A673 (cell line): Measurements from ENCODE around the gene WNT3. TPM values are rescaled to one million over a fixed set of nuclear protein-coding genes. Genes with fewer than 3 reads are reported as not detected.

Source experiments
- BruUV-seq: library from RNA; stranded (reverse); fragments of 400-500 nt; replicated peaks from 2 replicates; lab custom pipeline; 2021; lab: Mats Ljungman, UMichigan
- CTCF ChIA-PET: fragments of 300-600 bp; sonication (Branson Sonifier 250); formaldehyde crosslinking; loops from one replicate; lab custom pipeline; 2022; ENCODE audit warnings: antibody characterized with exemption; lab: Charles Lee
- POLR2A ChIA-PET: fragments of 300-600 bp; sonication (Branson Sonifier 250); formaldehyde crosslinking; loops from one replicate; lab custom pipeline; 2022; ENCODE audit warnings: antibody characterized with exemption; ENCODE audit not compliant: low non-redundant PET; lab: Charles Lee
- DNase-seq: peaks from one replicate; pipeline ENCODE4 v3.0.0-alpha.2; 2015; ENCODE audit warnings: low spot score
- H3K27ac ChIP-seq: fragments of 200-600 bp; sonication (generic); 2 replicates; pipeline ENCODE4 v1.5.1; 2016; ENCODE audit warnings: mixed run types, low read depth, mild to moderate bottlenecking, mixed read lengths, antibody characterized with exemption, low read length; ENCODE audit not compliant: poor library complexity, severe bottlenecking
- H3K27me3 ChIP-seq: fragments of 200-600 bp; sonication (generic); replicated peaks from 2 replicates; pipeline ENCODE4 v1.6.1; 2017; ENCODE audit warnings: mixed run types, low read depth, mild to moderate bottlenecking, mixed read lengths, antibody characterized with exemption, low read length; ENCODE audit not compliant: insufficient read depth, poor library complexity
- H3K36me3 ChIP-seq: fragments of 200-600 bp; sonication (generic); 2 replicates; pipeline ENCODE4 v1.6.1; 2016; ENCODE audit warnings: mixed run types, mild to moderate bottlenecking, mixed read lengths, antibody characterized with exemption, low read length; ENCODE audit not compliant: insufficient read depth, poor library complexity, severe bottlenecking
- H3K4me1 ChIP-seq: fragments of 200-600 bp; sonication (generic); 2 replicates; pipeline ENCODE4 v1.6.1; 2017; ENCODE audit warnings: mixed run types, mild to moderate bottlenecking, mixed read lengths, antibody characterized with exemption, low read length; ENCODE audit not compliant: insufficient read depth, poor library complexity, severe bottlenecking
- H3K4me3 ChIP-seq: fragments of 200-600 bp; sonication (generic); 2 replicates; pipeline ENCODE4 v1.5.1; 2016; ENCODE audit warnings: low read depth, mixed run types, mild to moderate bottlenecking, mixed read lengths, low read length; ENCODE audit not compliant: poor library complexity, severe bottlenecking
- H3K9me3 ChIP-seq: fragments of 200-600 bp; sonication (generic); 2 replicates; pipeline ENCODE4 v1.6.1; 2016; ENCODE audit warnings: mixed run types, low read depth, mild to moderate bottlenecking, mixed read lengths, antibody characterized with exemption, low read length; ENCODE audit not compliant: poor library complexity, severe bottlenecking
- EZH2 ChIP-seq: fragments of 200-600 bp; sonication (generic); IDR thresholded peaks from 2 replicates; pipeline ENCODE4 v1.6.1; 2017; ENCODE audit warnings: borderline replicate concordance, low read depth, mild to moderate bottlenecking, mixed read lengths, antibody characterized with exemption, low read length; ENCODE audit not compliant: poor library complexity, severe bottlenecking
- intact Hi-C: fragments of 100-400 bp; cut with micrococcal nuclease; formaldehyde crosslinking; loops from one replicate; pipeline ENCODE4 v1.10.0; 2022; ENCODE audit not compliant: unreplicated experiment
- total RNA-seq: library from RNA; stranded (reverse); gene quantifications from 2 replicates; pipeline ENCODE4 v1.2.3, GENCODE V29; 2021
- TF ChIP-seq, protein P1 (sequence below): fragments of 300-800, 200-600 bp; sonication (generic); conservative IDR thresholded peaks from 2 replicates; pipeline ENCODE4 v1.5.1; 2017; ENCODE audit warnings: low read depth, mild to moderate bottlenecking, antibody characterized with exemption, low read length, moderate library complexity, mixed read lengths

WNT3 gene
- total RNA-seq, 1 experiment from 2014 or later: 1.3 TPM

GRCh38 chr17:46739982-46740381, 78.5 kb downstream of the WNT3 start:
- POLR2A ChIA-PET: no interaction called here
- Histone ChIP-seq H3K36me3 (no peaks in the 10 kb centered on the region), H3K4me3 (no peak overlapping the region), H3K9me3 (no peaks in the 10 kb centered on the region), H3K27ac (no peak overlapping the region), H3K4me1 (no peaks in the 10 kb centered on the region), H3K27me3 (no peaks in the 10 kb centered on the region)
- DNase-seq: no peak
- intact Hi-C loops: no loop called here
- no TSS peak for BruUV-seq
- CTCF ChIA-PET: no interaction called here
- TF ChIP-seq, protein P1, sequence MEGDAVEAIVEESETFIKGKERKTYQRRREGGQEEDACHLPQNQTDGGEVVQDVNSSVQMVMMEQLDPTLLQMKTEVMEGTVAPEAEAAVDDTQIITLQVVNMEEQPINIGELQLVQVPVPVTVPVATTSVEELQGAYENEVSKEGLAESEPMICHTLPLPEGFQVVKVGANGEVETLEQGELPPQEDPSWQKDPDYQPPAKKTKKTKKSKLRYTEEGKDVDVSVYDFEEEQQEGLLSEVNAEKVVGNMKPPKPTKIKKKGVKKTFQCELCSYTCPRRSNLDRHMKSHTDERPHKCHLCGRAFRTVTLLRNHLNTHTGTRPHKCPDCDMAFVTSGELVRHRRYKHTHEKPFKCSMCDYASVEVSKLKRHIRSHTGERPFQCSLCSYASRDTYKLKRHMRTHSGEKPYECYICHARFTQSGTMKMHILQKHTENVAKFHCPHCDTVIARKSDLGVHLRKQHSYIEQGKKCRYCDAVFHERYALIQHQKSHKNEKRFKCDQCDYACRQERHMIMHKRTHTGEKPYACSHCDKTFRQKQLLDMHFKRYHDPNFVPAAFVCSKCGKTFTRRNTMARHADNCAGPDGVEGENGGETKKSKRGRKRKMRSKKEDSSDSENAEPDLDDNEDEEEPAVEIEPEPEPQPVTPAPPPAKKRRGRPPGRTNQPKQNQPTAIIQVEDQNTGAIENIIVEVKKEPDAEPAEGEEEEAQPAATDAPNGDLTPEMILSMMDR: no peak
- no peak for TF ChIP-seq EZH2

GRCh38 chr17:46738544-46738943, 79.9 kb downstream of the WNT3 start:
- BruUV-seq: no TSS peak
- no peak for TF ChIP-seq EZH2
- TF ChIP-seq, protein P1: no peak
- no peaks in the 10 kb centered on the region for H3K9me3 ChIP-seq
- H3K36me3 ChIP-seq: no peaks in the 10 kb centered on the region
- peaks cover 5% of the 10 kb centered on the region for H3K4me1 ChIP-seq
- intact Hi-C loops: no loop called here
- POLR2A ChIA-PET: interaction anchor here (0.7 kb wide), 1 partner anchor 27 kb away, joined by 15 read pairs; no protein-coding TSS in a partner anchor
- CTCF ChIA-PET: no interaction called here
- H3K4me3 ChIP-seq: no peak overlapping the region
- no peak overlapping the region for H3K27ac ChIP-seq
- no peak for DNase-seq
- no peaks in the 10 kb centered on the region for H3K27me3 ChIP-seq

DNA sequence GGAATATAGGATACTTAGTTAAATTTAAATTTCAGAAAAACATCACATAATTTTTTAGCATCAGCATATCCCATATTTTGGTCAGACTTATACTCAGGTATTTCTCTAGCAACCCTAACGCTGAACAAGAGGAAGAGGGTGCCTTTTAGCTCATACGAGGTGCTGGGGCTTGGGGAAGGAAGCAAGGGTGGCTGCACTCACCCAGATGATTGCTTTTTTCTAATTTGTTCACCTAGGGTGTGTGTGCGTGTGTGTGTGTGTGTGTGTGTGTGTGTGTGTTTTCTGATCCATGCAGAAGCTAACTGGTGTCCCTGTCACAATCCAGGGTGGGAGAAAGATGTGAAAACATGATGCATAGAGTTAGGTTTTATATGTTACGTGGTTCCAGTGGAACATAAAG, 81.2 kb downstream of the WNT3 start:
- H3K27me3 ChIP-seq: no peaks in the 10 kb centered on the region
- H3K27ac ChIP-seq: no peak overlapping the region
- ChIA-PET CTCF (no interaction called here), POLR2A (no interaction called here)
- H3K36me3 ChIP-seq: no peaks in the 10 kb centered on the region
- DNase-seq: no peak
- H3K9me3 ChIP-seq: no peaks in the 10 kb centered on the region
- no TSS peak for BruUV-seq
- TF ChIP-seq, protein P1: no peak
- TF ChIP-seq EZH2: no peak
- no peak overlapping the region for H3K4me3 ChIP-seq
- peaks cover 15% of the 10 kb centered on the region for H3K4me1 ChIP-seq
- intact Hi-C loops: no loop called here
